ENCODE measurements around the gene CFAP20DC. TPM values are rescaled to one million over a fixed set of nuclear protein-coding genes. Genes with fewer than 3 reads are reported as not detected.

The CFAP20DC gene
- total and polyA plus RNA-seq, 2 of the 13 experiments (the other 11 are each of a cell fraction or from before 2014, with no cell fraction given), result not detected

DNA sequence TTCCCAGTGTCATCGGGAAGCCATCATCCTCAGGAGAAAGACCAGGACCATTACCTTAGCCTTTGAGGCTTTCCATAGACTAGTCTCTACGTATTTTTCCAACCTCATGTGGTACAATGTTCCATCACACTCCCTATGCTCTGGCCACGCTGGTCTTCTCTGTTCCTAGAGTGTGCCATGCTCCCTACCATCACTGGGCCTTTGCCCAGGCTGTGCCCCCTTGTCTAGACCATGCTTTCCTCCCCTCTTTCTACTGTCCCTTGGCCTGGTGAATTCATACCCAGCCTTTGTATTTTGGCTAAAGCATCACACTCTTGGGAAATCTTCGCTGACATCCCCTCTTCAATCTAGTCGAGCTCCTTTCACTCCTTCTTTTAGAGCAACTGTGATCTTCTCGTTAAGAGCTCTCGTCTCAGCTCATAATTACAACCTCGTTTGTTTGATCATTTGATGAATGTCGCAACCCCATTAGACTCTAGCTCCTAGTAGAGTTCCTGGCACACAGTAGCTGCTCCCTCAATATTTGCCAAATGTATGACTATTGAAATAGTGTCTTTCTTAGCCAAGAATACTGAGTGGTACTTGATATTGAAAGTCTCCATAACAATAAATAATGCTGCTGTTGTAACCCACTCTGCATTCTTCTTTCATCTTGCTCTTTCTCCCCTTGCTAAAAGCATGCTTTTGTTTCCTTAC, 283.1 kb downstream of the CFAP20DC start (continued):
- TF ChIP-seq, protein P1, sequence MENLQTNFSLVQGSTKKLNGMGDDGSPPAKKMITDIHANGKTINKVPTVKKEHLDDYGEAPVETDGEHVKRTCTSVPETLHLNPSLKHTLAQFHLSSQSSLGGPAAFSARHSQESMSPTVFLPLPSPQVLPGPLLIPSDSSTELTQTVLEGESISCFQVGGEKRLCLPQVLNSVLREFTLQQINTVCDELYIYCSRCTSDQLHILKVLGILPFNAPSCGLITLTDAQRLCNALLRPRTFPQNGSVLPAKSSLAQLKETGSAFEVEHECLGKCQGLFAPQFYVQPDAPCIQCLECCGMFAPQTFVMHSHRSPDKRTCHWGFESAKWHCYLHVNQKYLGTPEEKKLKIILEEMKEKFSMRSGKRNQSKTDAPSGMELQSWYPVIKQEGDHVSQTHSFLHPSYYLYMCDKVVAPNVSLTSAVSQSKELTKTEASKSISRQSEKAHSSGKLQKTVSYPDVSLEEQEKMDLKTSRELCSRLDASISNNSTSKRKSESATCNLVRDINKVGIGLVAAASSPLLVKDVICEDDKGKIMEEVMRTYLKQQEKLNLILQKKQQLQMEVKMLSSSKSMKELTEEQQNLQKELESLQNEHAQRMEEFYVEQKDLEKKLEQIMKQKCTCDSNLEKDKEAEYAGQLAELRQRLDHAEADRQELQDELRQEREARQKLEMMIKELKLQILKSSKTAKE (CRISPR knock-in tag; IDR thresholded peaks at IDR 0.05; ENCODE audit: borderline replicate concordance), result no peak
- no peak for TF ChIP-seq BCL6 (CRISPR knock-in tag; IDR thresholded peaks at IDR 0.05)

DNA sequence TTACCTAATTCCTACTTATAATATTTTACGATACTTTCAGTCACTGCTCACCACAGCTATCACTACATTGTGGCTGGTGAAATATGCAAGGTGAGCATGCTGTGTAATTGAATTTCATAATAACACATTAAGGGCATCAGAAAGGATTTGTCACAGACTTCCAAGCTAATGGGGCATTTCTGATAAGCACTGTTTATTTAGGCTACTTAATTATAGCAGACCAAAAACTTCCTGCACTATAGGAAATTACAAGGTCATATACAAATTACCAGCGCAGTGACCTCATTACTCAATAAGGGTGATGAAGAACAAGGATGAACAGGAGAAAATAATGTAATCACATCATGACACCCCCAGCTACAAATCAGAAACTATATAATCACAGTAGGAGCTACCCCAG, 294.7 kb downstream of the CFAP20DC start:
- Histone ChIP-seq H2AFZ (ENCODE audit: low read length) (no peak overlapping the region), H4K20me1 (ENCODE audit: insufficient read depth, low read length) (no peaks in the 10 kb centered on the region), H3K36me3 (replicated peaks in 1 of 2; ENCODE audit: control insufficient read depth in 1 of 2, insufficient read depth in 2 of 2, low read length in 2 of 2) (no peaks in the 10 kb centered on the region), H3K4me2 (ENCODE audit: low read depth, low read length) (no peak overlapping the region), H3K9ac (ENCODE audit: insufficient read depth, low read depth, low read length) (no peak overlapping the region), H3K79me2 (ENCODE audit: insufficient read depth, low read length) (no peaks in the 10 kb centered on the region), H3K9me3 (ENCODE audit: low read length) (no peaks in the 10 kb centered on the region), H3K27me3 (ENCODE audit: control insufficient read depth in 1 of 2, insufficient read depth in 2 of 2, low read length in 2 of 2) (no peaks in the 10 kb centered on the region; a peak in 1 of 5 replicates), H3K4me3 (replicated peaks in 1 of 3; ENCODE audit: insufficient read depth in 1 of 3, low read depth in 2 of 3, low read length in 3 of 3) (no peak overlapping the region), H3K27ac (ENCODE audit: extremely low read length, insufficient read depth, low read length) (no peak overlapping the region), H3K4me1 (ENCODE audit: insufficient read depth, low read length) (no peaks in the 10 kb centered on the region)
- ATAC-seq (no peak), DNase-seq (ENCODE audit: low spot score) (no peak), FAIRE-seq (no peak)
- 41% methylated on average over 2 of the region's 2 CpGs for WGBS (ENCODE audit: low lambda C conversion rate)
- CTCF ChIA-PET (ENCODE audit: low intra/inter-chr PET ratio, low total read pairs), result no interaction called here
- in situ Hi-C loops (cut with HindIII; ENCODE audit: extremely low pct_ligation_motif_present, low pct_unique_long_range_greater_than_20kb) (no loop called here), intact Hi-C loops (cut with micrococcal nuclease; ENCODE audit: unreplicated experiment) (no loop called here)
- POLR2A ChIA-PET, result no interaction called here
- BruUV-seq (replicated peaks), result no TSS peak
- TF ChIP-seq HOXA7 (CRISPR knock-in tag; IDR thresholded peaks at IDR 0.05), result no peak
- TF ChIP-seq KDM2A (CRISPR knock-in tag; IDR thresholded peaks at IDR 0.05; ENCODE audit: borderline replicate concordance, low read depth), result no peak
- no peak for TF ChIP-seq NFE2L2 (IDR thresholded peaks at IDR 0.05; ENCODE audit: low read length)
- TF ChIP-seq RAD51 (IDR thresholded peaks at IDR 0.05; ENCODE audit: borderline replicate concordance), result no peak
- TF ChIP-seq ZNF790 (CRISPR knock-in tag; IDR thresholded peaks at IDR 0.05; ENCODE audit: borderline replicate concordance), result no peak
- no peak for TF ChIP-seq ATF7 (IDR thresholded peaks at IDR 0.05)
- TF ChIP-seq ATF7 (CRISPR knock-in tag; IDR thresholded peaks at IDR 0.05), result no peak
- TF ChIP-seq, protein P2, sequence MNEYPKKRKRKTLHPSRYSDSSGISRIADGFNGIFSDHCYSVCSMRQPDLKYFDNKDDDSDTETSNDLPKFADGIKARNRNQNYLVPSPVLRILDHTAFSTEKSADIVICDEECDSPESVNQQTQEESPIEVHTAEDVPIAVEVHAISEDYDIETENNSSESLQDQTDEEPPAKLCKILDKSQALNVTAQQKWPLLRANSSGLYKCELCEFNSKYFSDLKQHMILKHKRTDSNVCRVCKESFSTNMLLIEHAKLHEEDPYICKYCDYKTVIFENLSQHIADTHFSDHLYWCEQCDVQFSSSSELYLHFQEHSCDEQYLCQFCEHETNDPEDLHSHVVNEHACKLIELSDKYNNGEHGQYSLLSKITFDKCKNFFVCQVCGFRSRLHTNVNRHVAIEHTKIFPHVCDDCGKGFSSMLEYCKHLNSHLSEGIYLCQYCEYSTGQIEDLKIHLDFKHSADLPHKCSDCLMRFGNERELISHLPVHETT (CRISPR knock-in tag; conservative IDR thresholded peaks at IDR 0.05), result no peak
- no peak for TF ChIP-seq ZNF335 (CRISPR knock-in tag; IDR thresholded peaks at IDR 0.05)

Data from HepG2 (cell line).